ENCODE data around the gene NETO2.
"Not testable (repeated sequence)": the region's sequence is repeated elsewhere in the genome, so short reads cannot be mapped to it uniquely, and the experiment has no call there.

The NETO2 gene

GRCh38 chr16:47143677-47144558 lies at the start of gene NETO2:
Gene NETO2 (minus strand): TSS chr16:47143945. CDS start chr16:47143612, 333 bp downstream.
- peak; percentile 60 to 70 for DNase-seq

GRCh38 chr16:47182318-47182717 lies 38.6 kb upstream of the NETO2 start:
- DNase-seq: no peak

GRCh38 chr16:47181066-47181465 lies 37.3 kb upstream of the NETO2 start:
- not testable (repeated sequence) for DNase-seq

GRCh38 chr16:47180073-47180472 lies 36.3 kb upstream of the NETO2 start:
- DNase-seq: no peak

GRCh38 chr16:47175152-47175551 lies 31.4 kb upstream of the NETO2 start:
- no peak for DNase-seq

- no peak for DNase-seq
Measured at GRCh38 chr16:47162670-47163420, 19.1 kb upstream of the NETO2 start.

GRCh38 chr16:47161464-47161863 lies 17.7 kb upstream of the NETO2 start:
- DNase-seq: no peak

GRCh38 chr16:47160422-47160821 lies 16.7 kb upstream of the NETO2 start:
- no peak for DNase-seq

- DNase-seq: no peak
Measured at GRCh38 chr16:47158992-47159391, 15.2 kb upstream of the NETO2 start.

GRCh38 chr16:47156680-47157215 lies 13.0 kb upstream of the NETO2 start:
- DNase-seq: no peak

GRCh38 chr16:47152501-47152900 lies 8.8 kb upstream of the NETO2 start:
- not testable (repeated sequence) for DNase-seq

GRCh38 chr16:47150067-47150466 lies 6.3 kb upstream of the NETO2 start:
- no peak for DNase-seq

GRCh38 chr16:47144559-47144877 lies 773 bp upstream of the NETO2 start:
- DNase-seq: no peak

- peak; percentile 51 to 71 for DNase-seq
Measured at GRCh38 chr16:47142821-47143676, 696 bp downstream of the NETO2 start.

GRCh38 chr16:47142486-47142820 lies 1.3 kb downstream of the NETO2 start:
- no peak for DNase-seq

- DNase-seq: peak; percentile 67 to 79
Measured at GRCh38 chr16:47141773-47142485, 1.8 kb downstream of the NETO2 start.

- no peak for DNase-seq
Measured at GRCh38 chr16:47140686-47141085, 3.1 kb downstream of the NETO2 start.

GRCh38 chr16:47139561-47140185 lies 4.1 kb downstream of the NETO2 start:
- no peak for DNase-seq

GRCh38 chr16:47137925-47138324 lies 5.8 kb downstream of the NETO2 start:
- not testable (repeated sequence) for DNase-seq

- no peak for DNase-seq
Measured at GRCh38 chr16:47136099-47136842, 7.5 kb downstream of the NETO2 start.

GRCh38 chr16:47134550-47134949 lies 9.2 kb downstream of the NETO2 start:
- no peak for DNase-seq

Measured in stimulated activated CD4-positive, alpha-beta T cell treated with anti-CD3 and anti-CD28 coated beads, Interleukin-4, amount 100 ng/mL, for 4 hours (primary cell).